ENCODE results near the gene REV3L. TPM values are rescaled to one million over a fixed set of nuclear protein-coding genes. Genes with fewer than 3 reads are reported as not detected.

Gene REV3L
- total and polyA plus RNA-seq, 2 of the 13 experiments (the other 11 are each of a cell fraction or from before 2014, with no cell fraction given), result 12.8 to 31.3 TPM

DNA sequence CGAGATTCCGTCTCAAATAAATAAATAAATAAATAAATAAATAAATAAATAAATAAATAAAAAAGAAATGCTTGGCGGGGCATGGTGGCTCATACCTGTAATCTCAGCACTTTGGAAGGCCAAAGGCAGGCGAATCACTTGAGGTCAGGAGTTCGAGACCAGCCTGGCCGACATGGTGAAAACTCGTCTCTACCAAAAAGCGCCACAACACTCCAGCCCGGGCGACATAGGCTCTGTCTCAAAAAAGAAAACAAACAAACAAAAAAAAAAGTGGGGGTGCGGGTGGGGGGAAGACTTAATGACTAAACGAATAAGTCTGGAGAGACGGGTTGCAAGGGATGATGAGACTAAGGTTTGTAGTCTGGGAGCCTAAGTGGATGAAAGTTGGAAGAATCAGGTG is 225.0 kb downstream of the REV3L start (continued):
- TF ChIP-seq ZSCAN22 (CRISPR knock-in tag; IDR thresholded peaks at IDR 0.05), result no peak

DNA sequence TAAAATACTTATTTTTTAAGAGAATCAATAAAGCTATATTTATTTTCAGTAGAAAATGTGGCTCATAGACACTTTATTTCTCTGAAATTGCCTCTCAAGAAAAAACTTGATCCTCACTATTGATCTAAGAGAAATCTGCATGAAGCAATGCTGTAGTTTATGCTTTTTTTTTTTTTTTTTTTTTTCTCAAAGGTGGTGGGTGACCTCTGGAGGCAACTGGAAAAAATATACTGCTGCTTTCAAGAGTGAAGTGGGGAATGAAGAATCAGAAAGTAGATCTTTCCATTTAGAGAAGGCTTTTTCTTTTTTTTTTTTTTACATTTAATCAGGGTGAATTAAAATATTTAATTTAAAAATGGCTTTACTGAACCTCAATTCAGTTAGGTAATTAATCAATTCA is 226.4 kb downstream of the REV3L start:
- Histone ChIP-seq H3K27me3 (ENCODE audit: control insufficient read depth in 1 of 2, insufficient read depth in 2 of 2, low read length in 2 of 2) (no peaks in the 10 kb centered on the region), H4K20me1 (ENCODE audit: insufficient read depth, low read length) (no peaks in the 10 kb centered on the region), H2AFZ (ENCODE audit: low read length) (no peak overlapping the region), H3K4me1 (ENCODE audit: insufficient read depth, low read length) (peaks cover 49% of the 10 kb centered on the region), H3K27ac (ENCODE audit: extremely low read length, insufficient read depth, low read length) (no peak overlapping the region), H3K9me3 (ENCODE audit: low read length) (no peaks in the 10 kb centered on the region), H3K79me2 (ENCODE audit: insufficient read depth, low read length) (peaks cover 16% of the 10 kb centered on the region), H3K9ac (ENCODE audit: insufficient read depth, low read depth, low read length) (no peak overlapping the region), H3K4me3 (replicated peaks in 1 of 3; ENCODE audit: insufficient read depth in 1 of 3, low read depth in 2 of 3, low read length in 3 of 3) (no peak overlapping the region), H3K4me2 (ENCODE audit: low read depth, low read length) (0 out of 2 replicates have a peak overlapping the region, but pooled peaks have one; percentile 38), H3K36me3 (replicated peaks in 1 of 2; ENCODE audit: control insufficient read depth in 1 of 2, insufficient read depth in 2 of 2, low read length in 2 of 2) (no peaks in the 10 kb centered on the region)
- FAIRE-seq, result no peak
- ChIA-PET CTCF (ENCODE audit: low intra/inter-chr PET ratio, low total read pairs) (no interaction called here), POLR2A (no interaction called here)
- intact Hi-C loops (cut with micrococcal nuclease; ENCODE audit: unreplicated experiment) (loop anchor here (1.0 to 5.0 kb wide), 3 partner anchors 169 to 245 kb away; partner anchors contain the start of gene SLC16A10), in situ Hi-C loops (cut with HindIII; ENCODE audit: extremely low pct_ligation_motif_present, low pct_unique_long_range_greater_than_20kb) (no loop called here)
- peak; percentile 42 for DNase-seq (ENCODE audit: low spot score)
- no TSS peak for BruUV-seq (replicated peaks)
- no peak for ATAC-seq
- TF ChIP-seq ZNF292 (CRISPR knock-in tag; IDR thresholded peaks at IDR 0.05; ENCODE audit: borderline replicate concordance, low read depth) (no peak), CTCF (CRISPR knock-in tag; IDR thresholded peaks at IDR 0.05) (peak; percentile 47), PITX1 (CRISPR knock-in tag; IDR thresholded peaks at IDR 0.05) (no peak), ZNF691 (CRISPR knock-in tag; IDR thresholded peaks at IDR 0.05; ENCODE audit: borderline replicate concordance, low read depth) (no peak), KDM4B (CRISPR knock-in tag; IDR thresholded peaks at IDR 0.05) (no peak), ZSCAN25 (CRISPR knock-in tag; IDR thresholded peaks at IDR 0.05) (no peak), PHB2 (IDR thresholded peaks at IDR 0.05; ENCODE audit: partially characterized antibody) (no peak), MXI1 (IDR thresholded peaks at IDR 0.05; ENCODE audit: borderline replicate concordance, low read depth, low read length) (no peak), FOXK1 (CRISPR knock-in tag; IDR thresholded peaks at IDR 0.05; ENCODE audit: borderline replicate concordance, low read depth) (no peak), SMC3 (IDR thresholded peaks at IDR 0.05; ENCODE audit: low read length) (0 out of 2 replicates have a peak, but pooled peaks have one; percentile 9), STAG1 (CRISPR knock-in tag; IDR thresholded peaks at IDR 0.05) (peak; percentile 58), NCOA2 (CRISPR knock-in tag; IDR thresholded peaks at IDR 0.05) (no peak), ZNF335 (CRISPR knock-in tag; IDR thresholded peaks at IDR 0.05) (no peak)
- TF ChIP-seq, protein P1, sequence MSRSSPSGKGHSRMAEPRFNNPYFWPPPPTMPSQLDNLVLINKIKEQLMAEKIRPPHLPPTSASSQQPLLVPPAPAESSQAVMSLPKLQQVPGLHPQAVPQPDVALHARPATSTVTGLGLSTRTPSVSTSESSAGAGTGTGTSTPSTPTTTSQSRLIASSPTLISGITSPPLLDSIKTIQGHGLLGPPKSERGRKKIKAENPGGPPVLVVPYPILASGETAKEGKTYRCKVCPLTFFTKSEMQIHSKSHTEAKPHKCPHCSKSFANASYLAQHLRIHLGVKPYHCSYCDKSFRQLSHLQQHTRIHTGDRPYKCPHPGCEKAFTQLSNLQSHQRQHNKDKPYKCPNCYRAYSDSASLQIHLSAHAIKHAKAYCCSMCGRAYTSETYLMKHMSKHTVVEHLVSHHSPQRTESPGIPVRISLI (CRISPR knock-in tag; IDR thresholded peaks at IDR 0.05; ENCODE audit: borderline replicate concordance), result peak; percentile 94
- TF ChIP-seq, protein P2, sequence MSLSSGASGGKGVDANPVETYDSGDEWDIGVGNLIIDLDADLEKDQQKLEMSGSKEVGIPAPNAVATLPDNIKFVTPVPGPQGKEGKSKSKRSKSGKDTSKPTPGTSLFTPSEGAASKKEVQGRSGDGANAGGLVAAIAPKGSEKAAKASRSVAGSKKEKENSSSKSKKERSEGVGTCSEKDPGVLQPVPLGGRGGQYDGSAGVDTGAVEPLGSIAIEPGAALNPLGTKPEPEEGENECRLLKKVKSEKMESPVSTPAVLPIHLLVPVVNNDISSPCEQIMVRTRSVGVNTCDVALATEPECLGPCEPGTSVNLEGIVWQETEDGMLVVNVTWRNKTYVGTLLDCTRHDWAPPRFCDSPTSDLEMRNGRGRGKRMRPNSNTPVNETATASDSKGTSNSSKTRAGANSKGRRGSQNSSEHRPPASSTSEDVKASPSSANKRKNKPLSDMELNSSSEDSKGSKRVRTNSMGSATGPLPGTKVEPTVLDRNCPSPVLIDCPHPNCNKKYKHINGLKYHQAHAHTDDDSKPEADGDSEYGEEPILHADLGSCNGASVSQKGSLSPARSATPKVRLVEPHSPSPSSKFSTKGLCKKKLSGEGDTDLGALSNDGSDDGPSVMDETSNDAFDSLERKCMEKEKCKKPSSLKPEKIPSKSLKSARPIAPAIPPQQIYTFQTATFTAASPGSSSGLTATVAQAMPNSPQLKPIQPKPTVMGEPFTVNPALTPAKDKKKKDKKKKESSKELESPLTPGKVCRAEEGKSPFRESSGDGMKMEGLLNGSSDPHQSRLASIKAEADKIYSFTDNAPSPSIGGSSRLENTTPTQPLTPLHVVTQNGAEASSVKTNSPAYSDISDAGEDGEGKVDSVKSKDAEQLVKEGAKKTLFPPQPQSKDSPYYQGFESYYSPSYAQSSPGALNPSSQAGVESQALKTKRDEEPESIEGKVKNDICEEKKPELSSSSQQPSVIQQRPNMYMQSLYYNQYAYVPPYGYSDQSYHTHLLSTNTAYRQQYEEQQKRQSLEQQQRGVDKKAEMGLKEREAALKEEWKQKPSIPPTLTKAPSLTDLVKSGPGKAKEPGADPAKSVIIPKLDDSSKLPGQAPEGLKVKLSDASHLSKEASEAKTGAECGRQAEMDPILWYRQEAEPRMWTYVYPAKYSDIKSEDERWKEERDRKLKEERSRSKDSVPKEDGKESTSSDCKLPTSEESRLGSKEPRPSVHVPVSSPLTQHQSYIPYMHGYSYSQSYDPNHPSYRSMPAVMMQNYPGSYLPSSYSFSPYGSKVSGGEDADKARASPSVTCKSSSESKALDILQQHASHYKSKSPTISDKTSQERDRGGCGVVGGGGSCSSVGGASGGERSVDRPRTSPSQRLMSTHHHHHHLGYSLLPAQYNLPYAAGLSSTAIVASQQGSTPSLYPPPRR (CRISPR knock-in tag; IDR thresholded peaks at IDR 0.05; ENCODE audit: borderline replicate concordance), result no peak

Measured in HepG2 (cell line).